Spleen (tissue), 11 donors: ENCODE measurements around the gene CMTM8. TPM values are rescaled to one million over a fixed set of nuclear protein-coding genes. Genes with fewer than 3 reads are reported as not detected.

Source experiments
- DNase-seq: peaks from one replicate; pipeline ENCODE4 v3.0.0-alpha.2; 2020
- H3K27ac ChIP-seq, 8 donors: fragments of 200-600 bp; sonication (generic) in 7 of 8; 1 replicate in 4 of 8; 2 replicates in 4 of 8; pipeline versions ENCODE4 v1.5.0 to v1.8.0; 2016 to 2021; ENCODE audit warnings: inconsistent platforms in 4 of 8, mild to moderate bottlenecking in 4 of 8, moderate library complexity in 1 of 8
- H3K27me3 ChIP-seq, 7 donors: fragments of 200-600 bp; sonication (generic) in 6 of 7; replicated peaks in 1 of 7; 1 replicate in 4 of 7; 2 replicates in 3 of 7; pipeline versions ENCODE4 v1.5.0 to v1.8.0; 2016 to 2021; ENCODE audit warnings: inconsistent platforms in 3 of 7, mild to moderate bottlenecking in 1 of 7
- H3K36me3 ChIP-seq, 6 donors: fragments of 200-600 bp; sonication (generic) in 5 of 6; 1 replicate in 4 of 6; 2 replicates in 2 of 6; pipeline versions ENCODE4 v1.5.0 to v1.8.0; 2016 to 2021; ENCODE audit warnings: inconsistent platforms in 2 of 6
- H3K4me1 ChIP-seq, 6 donors: fragments of 200-600 bp; sonication (generic) in 5 of 6; 1 replicate in 3 of 6; 2 replicates in 3 of 6; pipeline versions ENCODE4 v1.5.0 to v1.8.0; 2016 to 2021; ENCODE audit warnings: inconsistent platforms in 3 of 6
- H3K4me3 ChIP-seq, 8 donors: fragments of 200-600 bp; sonication (generic) in 7 of 8; 1 replicate in 4 of 8; 2 replicates in 4 of 8; pipeline versions ENCODE4 v1.5.0 to v1.8.0; 2016 to 2021; ENCODE audit warnings: inconsistent platforms in 4 of 8, mild to moderate bottlenecking in 4 of 8, moderate library complexity in 2 of 8
- H3K9me3 ChIP-seq, 8 donors: fragments of 200-600 bp; sonication (generic) in 7 of 8; 1 replicate in 4 of 8; 2 replicates in 4 of 8; pipeline versions ENCODE4 v1.5.0 to v1.8.0; 2016 to 2021; ENCODE audit warnings: inconsistent platforms in 4 of 8
- POLR2A ChIP-seq, 3 donors: fragments of 450-650 bp; IDR thresholded peaks; one replicate each; pipeline ENCODE4 v1.5.1; 2017; ENCODE audit warnings: antibody characterized with exemption in 3 of 3, mild to moderate bottlenecking in 1 of 3
- POLR2AphosphoS5 ChIP-seq, 3 donors: sonication (generic); formaldehyde crosslinking; IDR thresholded peaks; one replicate each; pipeline ENCODE4 v1.5.1; 2017; ENCODE audit warnings: antibody characterized with exemption in 3 of 3
- WGBS, 5 donors: extraction: QIAGEN DNeasy Blood & Tissue Kit in 3 of 5; methylation state at CpG; one replicate each; pipeline versions ENCODE4 v1.1.5 to v1.1.7; 2013 to 2018; 5-methylcytosine and 5-hydroxymethylcytosine counted together
- intact Hi-C: fragments of 100-400 bp; cut with DNase I; formaldehyde crosslinking; loops from one replicate; pipeline ENCODE4 v1.15.0; 2023; ENCODE audit warnings: low total_unique reads
- polyA plus RNA-seq, 3 donors: library from polyadenylated mRNA; stranded (reverse); fragments of 200-250 nt; gene quantifications; one replicate each; pipeline ENCODE4 v1.2.1, GENCODE V29; 2013
- total RNA-seq, 7 donors: library from RNA; depleted of rRNA in 3 of 7; stranded (reverse); fragments of >200 nt in 3 of 7; fragmentation: NEBNext Ultra II Directional in 4 of 7; extraction: Animal tissue kit (Norgen Biotek cat#: 25700) in 4 of 7; gene quantifications; one replicate each; pipeline versions ENCODE4 v1.1.0 to v1.2.1, GENCODE V29; 2016 to 2021
- TF ChIP-seq, protein P1 (sequence below), 11 experiments: fragments of 200-600 bp in 7 of 11; fragments of 450-650 bp in 4 of 11; sonication (generic) in 4 of 11; IDR thresholded peaks in 8 of 11; conservative IDR thresholded peaks in 3 of 11; 1 replicate in 7 of 11; 2 replicates in 4 of 11; pipeline versions ENCODE4 v1.4.0 to v1.8.0; 2016 to 2021; ENCODE audit warnings: antibody characterized with exemption in 11 of 11, inconsistent platforms in 4 of 11, mild to moderate bottlenecking in 1 of 11
- donor health status: healthy with polysubstance abuse.
- donor health status: DM: no; HTN: no; CAD: no; lungs with moderate emphysema.
- donor health status: DM: no; HTN: no; CAD: no.
- donor health status: Bipolar disorder and iron deficiency.
- donor health status: healthy.
- donor health status: DM: no; HTN: no; CAD: no.
- donor health status: DM: yes; HTN: yes; CAD: no.

CMTM8 gene
- total and polyA plus RNA-seq, 10 donors = 0.61 to 3.5 (median 1.6) TPM

DNA sequence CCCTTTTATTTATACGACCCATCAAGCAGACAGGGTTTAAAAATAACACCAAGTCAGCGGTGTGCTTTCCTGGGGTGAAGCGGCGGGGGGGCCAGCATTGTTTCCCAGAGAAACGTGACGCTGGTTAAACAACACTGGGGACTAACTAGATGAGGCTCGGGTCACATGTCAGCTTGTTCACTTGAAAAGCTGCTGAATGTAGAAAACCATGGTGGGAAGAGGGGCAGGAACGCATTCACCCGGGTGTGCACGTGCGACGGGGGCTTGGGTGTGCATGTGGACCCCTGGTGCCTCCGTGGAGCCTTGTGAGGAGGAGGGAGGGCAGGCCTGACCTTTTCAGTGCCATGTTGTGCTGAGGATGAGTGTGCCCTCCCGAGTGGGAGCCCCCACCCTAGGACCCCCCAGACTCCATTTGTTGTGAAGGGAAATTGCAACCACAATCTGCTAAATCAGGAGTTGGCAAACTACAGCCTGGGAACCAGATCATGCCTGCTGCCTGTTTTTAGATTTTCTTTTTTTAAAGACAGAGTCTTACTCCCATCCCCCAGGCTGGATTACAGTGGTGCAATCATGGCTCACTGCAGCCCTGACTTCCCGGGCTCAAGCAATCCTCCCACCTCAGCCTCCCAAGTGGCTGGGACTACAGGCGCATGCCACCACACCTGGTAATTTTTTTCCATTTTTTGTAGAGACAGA lies 82.8 kb downstream of the CMTM8 start:
- DNase-seq = no peak

DNA sequence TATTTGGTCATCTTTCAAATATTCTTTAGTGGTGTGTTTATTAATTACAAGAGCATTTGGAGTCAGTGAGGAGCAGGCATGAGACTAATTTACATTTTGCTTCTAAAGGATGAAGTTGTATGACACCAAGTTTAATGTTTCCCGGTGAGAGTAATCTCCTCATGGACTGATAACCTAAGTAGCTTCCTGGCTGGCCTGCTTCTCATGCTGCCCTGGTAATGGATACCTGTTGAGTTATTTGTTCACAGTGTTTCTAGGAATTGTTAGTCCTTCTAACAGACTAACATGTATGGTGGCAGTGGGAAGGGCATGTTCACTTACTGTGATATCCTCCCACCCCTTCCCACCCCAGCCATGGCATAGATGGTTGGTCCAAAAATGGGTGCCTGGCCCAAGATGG lies 83.8 kb downstream of the CMTM8 start:
- H3K9me3 ChIP-seq = no peaks in the 10 kb centered on the region
- no peak for DNase-seq
- no peak for TF ChIP-seq POLR2A (IDR thresholded peaks at IDR 0.05)
- TF ChIP-seq POLR2AphosphoS5 (IDR thresholded peaks at IDR 0.05) = no peak
- TF ChIP-seq, protein P1, sequence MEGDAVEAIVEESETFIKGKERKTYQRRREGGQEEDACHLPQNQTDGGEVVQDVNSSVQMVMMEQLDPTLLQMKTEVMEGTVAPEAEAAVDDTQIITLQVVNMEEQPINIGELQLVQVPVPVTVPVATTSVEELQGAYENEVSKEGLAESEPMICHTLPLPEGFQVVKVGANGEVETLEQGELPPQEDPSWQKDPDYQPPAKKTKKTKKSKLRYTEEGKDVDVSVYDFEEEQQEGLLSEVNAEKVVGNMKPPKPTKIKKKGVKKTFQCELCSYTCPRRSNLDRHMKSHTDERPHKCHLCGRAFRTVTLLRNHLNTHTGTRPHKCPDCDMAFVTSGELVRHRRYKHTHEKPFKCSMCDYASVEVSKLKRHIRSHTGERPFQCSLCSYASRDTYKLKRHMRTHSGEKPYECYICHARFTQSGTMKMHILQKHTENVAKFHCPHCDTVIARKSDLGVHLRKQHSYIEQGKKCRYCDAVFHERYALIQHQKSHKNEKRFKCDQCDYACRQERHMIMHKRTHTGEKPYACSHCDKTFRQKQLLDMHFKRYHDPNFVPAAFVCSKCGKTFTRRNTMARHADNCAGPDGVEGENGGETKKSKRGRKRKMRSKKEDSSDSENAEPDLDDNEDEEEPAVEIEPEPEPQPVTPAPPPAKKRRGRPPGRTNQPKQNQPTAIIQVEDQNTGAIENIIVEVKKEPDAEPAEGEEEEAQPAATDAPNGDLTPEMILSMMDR (IDR thresholded peaks at IDR 0.05 in 8 of 11, conservative IDR thresholded peaks at IDR 0.05 in 3 of 11) = no peak
- no peak overlapping the region for H3K27ac ChIP-seq
- H3K36me3 ChIP-seq = no peaks in the 10 kb centered on the region
- H3K4me1 ChIP-seq = peaks cover 0 to 10% (median 0%) of the 10 kb centered on the region in 6 donors
- no peak overlapping the region for H3K4me3 ChIP-seq
- 77 to 94% (median 88%) methylated on average over 1 of the region's 1 CpG for WGBS, 5 donors
- intact Hi-C loops = no loop called here
- H3K27me3 ChIP-seq = peaks cover 0 to 7% (median 0%) of the 10 kb centered on the region in 7 donors

More for the DNA sequence above, 82.8 kb downstream of the CMTM8 start:
- 38 to 48% (median 39%) methylated on average over 16 of the region's 16 CpGs for WGBS, 5 donors
- Histone ChIP-seq H3K27me3 (peaks cover 0 to 7% (median 0%) of the 10 kb centered on the region in 7 donors), H3K27ac (no peak overlapping the region), H3K36me3 (no peaks in the 10 kb centered on the region), H3K4me3 (no peak overlapping the region), H3K9me3 (no peaks in the 10 kb centered on the region), H3K4me1 (peaks cover 0 to 10% (median 0%) of the 10 kb centered on the region in 6 donors)
- intact Hi-C loops = no loop called here
- no peak for TF ChIP-seq POLR2AphosphoS5 (IDR thresholded peaks at IDR 0.05)
- TF ChIP-seq POLR2A (IDR thresholded peaks at IDR 0.05) = no peak
- TF ChIP-seq, protein P1 (IDR thresholded peaks at IDR 0.05 in 8 of 11, conservative IDR thresholded peaks at IDR 0.05 in 3 of 11) = no peak

DNA sequence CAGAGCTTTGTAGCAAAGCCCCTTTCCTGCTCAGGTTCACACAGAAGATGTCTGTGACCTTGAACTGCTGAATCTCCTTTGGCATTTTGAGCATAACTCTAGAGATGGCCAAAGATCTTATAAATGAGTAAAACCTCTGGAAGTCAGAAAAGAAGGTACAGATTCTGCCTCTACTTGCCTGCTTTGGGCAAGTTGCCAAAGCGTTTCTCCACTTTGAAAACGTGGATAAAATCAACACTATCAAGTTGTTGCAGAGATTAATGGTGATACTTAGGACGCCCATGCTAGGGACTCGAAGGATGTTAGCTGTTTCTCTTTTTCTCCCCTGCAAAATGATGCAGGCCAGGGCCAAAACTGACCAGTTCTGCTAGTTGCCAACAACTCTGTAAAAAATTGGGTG lies 85.1 kb downstream of the CMTM8 start:
- H3K27me3 ChIP-seq = peaks cover 0 to 7% (median 0%) of the 10 kb centered on the region in 7 donors
- no peaks in the 10 kb centered on the region for H3K36me3 ChIP-seq
- peaks cover 0 to 10% (median 0%) of the 10 kb centered on the region in 6 donors for H3K4me1 ChIP-seq
- H3K4me3 ChIP-seq = no peak overlapping the region
- H3K27ac ChIP-seq = no peak overlapping the region
- 72 to 85% (median 81%) methylated on average over 4 of the region's 4 CpGs for WGBS, 5 donors
- no peak for DNase-seq
- TF ChIP-seq POLR2A (IDR thresholded peaks at IDR 0.05) (no peak), POLR2AphosphoS5 (IDR thresholded peaks at IDR 0.05) (no peak)
- TF ChIP-seq, protein P1 (IDR thresholded peaks at IDR 0.05 in 8 of 11, conservative IDR thresholded peaks at IDR 0.05 in 3 of 11) = no peak
- H3K9me3 ChIP-seq = no peaks in the 10 kb centered on the region
- intact Hi-C loops = no loop called here

DNA sequence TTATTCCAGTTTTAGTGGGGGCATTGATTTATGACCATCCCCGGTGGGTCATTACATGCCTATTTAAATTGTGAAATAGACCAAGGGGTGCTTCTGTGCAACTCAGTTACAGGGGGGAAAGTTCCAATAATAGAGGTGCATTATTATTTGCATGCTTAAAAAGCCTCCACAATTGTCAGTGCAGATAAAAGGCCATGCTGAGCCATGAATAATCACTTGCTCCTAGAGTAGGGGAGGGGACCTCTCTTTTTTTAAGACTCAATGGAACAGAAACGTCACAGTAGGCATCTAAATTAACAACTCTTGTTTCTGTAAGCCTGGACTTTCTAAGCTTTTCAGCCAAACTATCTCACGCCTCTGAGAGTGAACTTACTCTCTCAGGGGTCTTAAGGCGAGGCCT lies 86.7 kb downstream of the CMTM8 start:
- H3K9me3 ChIP-seq = no peaks in the 10 kb centered on the region
- H3K4me1 ChIP-seq = peaks cover 0 to 10% (median 0%) of the 10 kb centered on the region in 6 donors
- no peak overlapping the region for H3K4me3 ChIP-seq
- 80 to 86% (median 82%) methylated on average over 4 of the region's 4 CpGs for WGBS, 5 donors
- DNase-seq = no peak
- peaks cover 0 to 7% (median 0%) of the 10 kb centered on the region in 7 donors for H3K27me3 ChIP-seq
- intact Hi-C loops = no loop called here
- H3K27ac ChIP-seq = no peak overlapping the region
- TF ChIP-seq POLR2A (IDR thresholded peaks at IDR 0.05) (no peak), POLR2AphosphoS5 (IDR thresholded peaks at IDR 0.05) (no peak)
- TF ChIP-seq, protein P1 (IDR thresholded peaks at IDR 0.05 in 8 of 11, conservative IDR thresholded peaks at IDR 0.05 in 3 of 11) = no peak
- no peaks in the 10 kb centered on the region for H3K36me3 ChIP-seq
